NCI-H187 treated with DMSO at 0.1 percent for 48 hours (cell line): ENCODE data around the gene FLT3LG.

Experiments used
- DNase-seq: peaks from one replicate; lab custom pipeline; 2025; lab: John Stamatoyannopoulos, UW

FLT3LG gene

DNA sequence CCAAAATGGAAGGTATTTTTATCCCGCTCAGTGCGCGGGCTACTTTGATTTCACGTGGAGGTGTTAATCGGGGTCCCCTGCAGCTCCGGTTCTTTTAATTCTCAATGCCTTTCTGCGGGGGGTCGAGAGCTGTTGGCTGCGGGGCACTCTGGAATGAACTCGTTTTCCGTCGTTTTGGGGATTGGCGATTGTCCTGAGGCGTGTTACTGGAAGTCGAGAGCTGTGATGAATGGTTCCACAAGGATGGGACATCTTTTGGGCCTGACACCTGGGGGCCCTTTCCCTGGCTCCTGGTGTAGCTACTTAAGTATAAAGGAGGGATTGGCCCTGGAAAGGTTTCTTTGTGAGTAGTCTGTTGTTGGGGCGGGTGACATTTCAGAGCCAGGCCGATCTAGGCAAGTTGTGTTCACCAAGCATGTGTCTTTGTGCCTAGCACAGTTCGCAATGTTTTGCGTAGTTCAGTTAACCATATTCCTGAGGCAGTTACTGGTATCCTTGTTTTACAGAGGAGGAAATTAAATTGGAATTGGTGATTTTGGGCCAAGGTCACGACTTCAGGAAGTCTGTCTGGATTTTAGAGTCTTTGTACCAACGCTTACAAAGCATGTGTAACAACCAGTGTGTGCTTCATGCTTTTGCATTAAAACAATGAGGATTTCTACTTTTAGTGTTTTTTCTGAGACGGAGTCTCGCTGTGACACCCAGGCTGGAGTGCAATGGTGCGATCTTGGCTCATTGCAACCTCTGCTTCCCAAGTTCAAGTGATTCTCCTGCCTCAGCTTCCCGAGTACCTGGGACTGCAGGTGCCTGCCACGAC is 14.2 kb downstream of the FLT3LG start:
- DNase-seq: no peak

DNA sequence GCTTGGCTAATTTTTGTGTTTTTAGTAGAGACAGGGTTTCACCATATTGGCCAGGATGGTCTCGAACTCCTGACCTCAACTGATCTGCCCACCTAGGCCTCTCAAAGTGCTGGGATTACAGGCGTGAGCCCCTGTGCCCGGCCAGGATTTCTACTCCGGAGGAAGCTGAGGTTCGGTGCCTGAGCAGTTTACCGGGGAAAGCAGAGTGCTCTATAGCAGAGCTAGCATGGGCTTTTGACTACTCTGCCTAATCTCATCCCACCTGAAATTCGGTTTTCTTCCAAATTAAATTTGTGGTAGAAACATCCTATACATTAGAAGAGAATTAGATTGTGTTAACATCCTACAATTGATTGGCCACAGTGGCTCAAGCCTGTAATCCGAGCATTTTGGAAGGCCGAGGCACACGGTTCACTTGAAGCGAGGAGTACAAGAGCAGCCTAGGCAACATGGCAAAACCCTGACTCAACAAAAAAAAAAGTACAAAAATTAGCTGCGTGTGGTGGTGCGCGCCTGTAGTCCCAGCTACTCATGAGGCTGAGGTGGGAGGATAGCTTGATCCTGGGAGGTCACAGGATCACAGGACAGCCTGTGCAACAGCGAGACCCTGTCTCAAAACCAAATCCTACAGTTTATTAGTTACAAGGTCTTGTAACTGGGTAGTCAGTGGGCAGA is 15.0 kb downstream of the FLT3LG start:
- DNase-seq: no peak

DNA sequence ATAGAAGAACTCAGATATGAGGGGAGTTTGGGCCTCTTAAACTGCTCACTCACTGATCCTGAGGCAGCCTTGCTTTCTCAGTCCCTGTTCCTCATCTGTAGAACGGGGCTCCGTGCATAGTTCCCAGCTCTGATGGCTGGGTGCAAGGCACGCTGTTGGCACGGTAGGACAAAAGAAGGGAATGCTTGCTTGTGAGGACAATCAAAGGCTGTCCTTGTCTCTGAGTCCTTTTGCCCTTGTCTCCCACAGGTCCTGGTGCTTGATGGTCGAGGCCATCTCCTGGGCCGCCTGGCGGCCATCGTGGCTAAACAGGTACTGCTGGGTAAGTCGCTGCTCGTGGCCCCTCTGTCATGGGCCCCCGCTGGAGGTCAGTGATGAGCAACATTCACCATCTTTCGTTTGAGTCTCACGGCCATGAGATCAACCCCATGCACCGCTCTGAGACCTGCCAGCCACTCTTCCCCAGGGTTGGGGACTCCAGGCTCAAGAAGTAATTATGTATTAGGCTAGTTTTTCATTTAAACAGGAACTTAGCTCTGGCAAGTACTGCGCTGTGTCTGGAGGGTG is 15.7 kb downstream of the FLT3LG start:
- no peak for DNase-seq

DNA sequence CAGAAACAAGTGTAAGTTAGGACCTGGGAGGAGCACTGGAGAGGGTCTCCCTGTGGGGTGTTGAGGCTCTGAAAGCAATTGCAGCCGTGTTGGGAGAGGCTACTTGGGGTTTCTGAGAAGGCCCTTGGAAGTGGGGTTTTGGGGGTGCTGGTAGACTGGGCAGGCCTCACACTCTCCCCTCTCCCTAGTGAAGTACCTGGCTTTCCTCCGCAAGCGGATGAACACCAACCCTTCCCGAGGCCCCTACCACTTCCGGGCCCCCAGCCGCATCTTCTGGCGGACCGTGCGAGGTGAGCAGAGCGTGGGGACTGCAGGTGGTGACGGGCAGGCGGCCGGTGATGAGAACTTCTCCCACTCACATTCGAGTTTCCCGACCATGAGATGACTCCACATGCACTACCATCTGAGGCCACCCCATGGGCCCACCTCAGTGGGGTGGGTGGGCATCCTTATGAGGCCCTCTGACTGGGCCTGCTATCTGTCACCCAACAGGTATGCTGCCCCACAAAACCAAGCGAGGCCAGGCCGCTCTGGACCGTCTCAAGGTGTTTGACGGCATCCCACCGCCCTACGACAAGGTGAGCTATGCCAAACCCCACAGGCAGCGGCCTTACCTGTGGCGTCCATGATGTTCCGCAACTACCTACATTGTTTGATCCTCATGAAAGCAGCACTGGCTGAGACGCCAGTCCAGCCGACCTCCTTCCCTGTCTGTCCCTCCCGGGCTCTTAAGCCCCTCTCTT is 16.4 kb downstream of the FLT3LG start:
- DNase-seq: no peak

DNA sequence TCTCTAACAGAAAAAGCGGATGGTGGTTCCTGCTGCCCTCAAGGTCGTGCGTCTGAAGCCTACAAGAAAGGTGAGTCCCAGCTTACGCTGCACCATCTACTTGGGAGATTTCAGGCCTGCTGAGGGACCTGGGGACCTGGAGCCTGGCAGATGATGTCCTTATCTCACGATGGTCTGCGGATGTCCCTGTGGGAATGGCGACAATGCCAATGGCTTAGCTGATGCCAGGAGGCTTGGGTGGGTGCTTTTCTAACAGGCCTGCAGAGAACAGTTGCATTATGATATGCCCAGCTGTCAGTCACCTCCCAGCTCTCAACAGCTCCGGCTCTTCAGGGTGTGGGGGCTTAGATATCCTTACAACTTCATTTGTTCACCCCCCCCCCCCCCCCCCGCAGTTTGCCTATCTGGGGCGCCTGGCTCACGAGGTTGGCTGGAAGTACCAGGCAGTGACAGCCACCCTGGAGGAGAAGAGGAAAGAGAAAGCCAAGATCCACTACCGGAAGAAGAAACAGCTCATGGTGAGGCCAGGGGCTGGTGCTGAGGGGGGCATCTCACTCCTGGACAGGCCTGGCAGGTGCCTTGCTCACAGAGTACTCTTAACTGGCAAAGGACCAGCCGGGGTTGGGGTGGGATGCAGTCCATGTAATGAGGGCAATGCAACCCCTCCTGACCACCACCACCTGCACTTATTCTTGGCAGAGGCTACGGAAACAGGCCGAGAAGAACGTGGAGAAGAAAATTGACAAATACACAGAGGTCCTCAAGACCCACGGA is 17.2 kb downstream of the FLT3LG start:
- DNase-seq: no peak

DNA sequence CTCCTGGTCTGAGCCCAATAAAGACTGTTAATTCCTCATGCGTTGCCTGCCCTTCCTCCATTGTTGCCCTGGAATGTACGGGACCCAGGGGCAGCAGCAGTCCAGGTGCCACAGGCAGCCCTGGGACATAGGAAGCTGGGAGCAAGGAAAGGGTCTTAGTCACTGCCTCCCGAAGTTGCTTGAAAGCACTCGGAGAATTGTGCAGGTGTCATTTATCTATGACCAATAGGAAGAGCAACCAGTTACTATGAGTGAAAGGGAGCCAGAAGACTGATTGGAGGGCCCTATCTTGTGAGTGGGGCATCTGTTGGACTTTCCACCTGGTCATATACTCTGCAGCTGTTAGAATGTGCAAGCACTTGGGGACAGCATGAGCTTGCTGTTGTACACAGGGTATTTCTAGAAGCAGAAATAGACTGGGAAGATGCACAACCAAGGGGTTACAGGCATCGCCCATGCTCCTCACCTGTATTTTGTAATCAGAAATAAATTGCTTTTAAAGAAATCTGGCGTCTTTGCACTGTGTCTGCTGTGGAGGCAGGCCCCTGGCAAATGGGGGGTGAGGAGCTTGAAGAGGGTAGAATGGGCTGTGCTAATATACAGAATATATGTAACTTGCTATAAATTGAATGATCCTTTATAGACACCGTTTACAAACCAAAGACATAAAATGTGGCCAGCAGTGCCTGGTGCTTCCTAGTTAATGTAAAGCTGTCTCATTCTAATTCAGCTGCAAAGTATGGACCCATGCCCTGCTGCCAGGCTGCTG is 18.0 kb downstream of the FLT3LG start:
- no peak for DNase-seq

DNA sequence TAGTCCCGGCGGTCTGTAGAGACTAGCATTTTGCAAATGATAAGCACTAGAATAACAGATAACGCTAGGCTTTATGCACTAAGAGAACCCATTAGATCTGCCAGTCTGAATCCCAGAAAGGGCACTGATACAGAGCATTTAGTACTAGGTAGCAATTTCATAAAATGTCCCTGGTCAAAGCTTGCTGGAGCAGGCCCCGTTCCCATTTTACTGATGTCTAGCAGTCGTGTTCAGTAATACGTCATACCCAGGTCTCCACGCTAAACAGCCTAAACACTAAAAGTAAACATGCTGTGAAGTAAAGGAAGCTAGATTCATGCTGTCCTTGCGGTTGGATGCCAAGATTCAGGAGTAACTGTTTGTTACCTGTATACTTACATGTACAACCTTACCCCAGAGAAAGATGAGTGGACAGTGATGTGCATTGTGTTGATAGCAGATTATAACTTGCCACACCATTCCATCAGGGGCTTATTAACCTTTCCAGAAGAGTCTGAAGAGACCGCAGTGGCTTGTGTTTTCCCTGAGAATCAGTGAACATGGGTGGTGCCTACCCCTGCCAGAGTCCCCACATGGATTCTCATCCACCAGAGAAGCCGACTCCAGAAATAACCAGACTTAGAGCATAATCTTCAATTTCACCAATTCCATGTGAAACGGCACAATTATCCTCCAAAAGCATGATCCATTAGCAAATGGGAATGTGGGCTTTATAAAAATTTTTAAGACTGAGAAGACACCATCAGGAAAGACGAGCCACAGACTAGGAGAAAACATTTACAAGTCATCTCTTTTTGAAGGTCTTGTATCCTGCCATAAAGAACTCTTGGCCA is 18.8 kb downstream of the FLT3LG start:
- no peak for DNase-seq

DNA sequence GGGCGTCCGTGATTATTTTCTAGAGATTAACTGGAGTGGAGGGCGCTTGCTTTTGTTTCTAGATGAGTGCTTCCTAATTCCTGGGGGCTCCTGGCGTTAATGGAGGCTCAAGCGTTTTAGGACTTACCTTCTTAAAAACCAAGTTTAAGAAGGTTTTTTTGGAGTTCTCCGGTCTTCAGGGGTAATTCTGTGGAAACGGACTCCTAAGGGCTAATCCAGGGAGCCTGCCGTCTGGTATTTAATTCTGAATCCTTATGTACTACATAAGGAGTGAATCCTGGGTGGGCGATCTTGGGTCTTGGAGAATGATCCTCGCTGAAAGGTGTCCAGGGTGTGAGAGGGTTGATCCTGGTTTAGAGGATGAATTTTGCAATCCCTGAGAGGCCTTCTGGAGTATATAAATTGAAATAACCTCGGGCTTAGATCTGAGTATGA is 22.6 kb downstream of the FLT3LG start:
- no peak for DNase-seq

DNA sequence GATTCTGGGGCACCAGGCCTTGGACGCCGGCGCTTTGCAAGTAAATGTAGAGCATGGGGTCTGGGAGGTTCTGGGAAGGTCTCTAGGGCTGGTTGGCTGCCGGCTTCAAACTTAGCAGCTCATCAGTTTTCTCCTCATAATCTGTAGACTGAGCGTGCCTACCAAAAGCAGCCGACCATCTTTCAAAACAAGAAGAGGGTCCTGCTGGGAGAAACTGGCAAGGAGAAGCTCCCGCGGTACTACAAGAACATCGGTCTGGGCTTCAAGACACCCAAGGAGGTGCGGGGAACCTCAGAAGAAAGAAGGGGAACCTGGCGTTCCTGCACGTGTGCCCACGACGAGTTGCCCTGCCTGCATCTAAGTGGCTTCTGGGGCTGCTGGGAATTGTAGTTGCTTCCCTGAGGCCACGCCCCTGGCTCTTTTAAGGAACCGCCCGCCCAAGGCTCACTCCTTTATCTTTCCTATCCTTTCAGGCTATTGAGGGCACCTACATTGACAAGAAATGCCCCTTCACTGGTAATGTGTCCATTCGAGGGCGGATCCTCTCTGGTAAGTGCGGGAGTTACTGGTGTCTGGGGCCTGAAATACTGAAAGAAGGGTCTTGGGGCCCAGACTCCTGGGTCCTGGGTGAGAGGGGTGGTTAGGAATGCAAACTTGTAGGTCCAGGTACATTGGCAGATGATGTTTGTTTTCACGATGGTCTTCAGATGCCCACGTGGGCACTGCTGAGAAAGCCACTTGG is 23.2 kb downstream of the FLT3LG start:
- DNase-seq: no peak

DNA sequence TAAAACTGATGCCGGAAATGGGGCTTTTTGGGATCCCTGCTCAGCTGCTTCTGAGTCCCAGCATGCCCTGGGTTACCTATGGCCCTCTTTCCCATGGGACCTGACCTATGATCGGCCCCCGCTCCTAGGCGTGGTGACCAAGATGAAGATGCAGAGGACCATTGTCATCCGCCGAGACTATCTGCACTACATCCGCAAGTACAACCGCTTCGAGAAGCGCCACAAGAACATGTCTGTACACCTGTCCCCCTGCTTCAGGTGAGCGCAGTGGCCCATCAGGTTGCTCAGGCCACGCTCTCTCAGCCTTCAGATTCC is 23.7 kb downstream of the FLT3LG start:
- no peak for DNase-seq

DNA sequence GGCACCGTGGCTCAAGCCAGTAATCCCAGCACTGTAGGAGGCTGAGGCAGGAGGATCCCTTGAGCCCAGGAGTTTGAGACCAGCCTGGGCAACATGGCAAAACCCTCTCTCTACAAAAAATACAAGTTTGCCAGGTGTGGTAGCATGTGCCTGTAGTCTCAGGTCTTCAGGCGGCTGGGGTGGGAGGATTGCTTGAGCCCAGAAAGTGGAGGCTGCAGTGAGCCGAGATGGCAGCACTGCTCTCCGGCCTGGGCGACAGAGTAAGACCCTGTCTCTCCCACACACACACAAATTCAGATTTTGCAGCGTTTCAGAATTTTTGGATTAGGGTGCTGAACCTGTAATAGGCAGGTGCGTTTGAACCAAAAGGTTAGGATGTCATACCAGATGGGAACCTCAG is 24.5 kb downstream of the FLT3LG start:
- DNase-seq: no peak

DNA sequence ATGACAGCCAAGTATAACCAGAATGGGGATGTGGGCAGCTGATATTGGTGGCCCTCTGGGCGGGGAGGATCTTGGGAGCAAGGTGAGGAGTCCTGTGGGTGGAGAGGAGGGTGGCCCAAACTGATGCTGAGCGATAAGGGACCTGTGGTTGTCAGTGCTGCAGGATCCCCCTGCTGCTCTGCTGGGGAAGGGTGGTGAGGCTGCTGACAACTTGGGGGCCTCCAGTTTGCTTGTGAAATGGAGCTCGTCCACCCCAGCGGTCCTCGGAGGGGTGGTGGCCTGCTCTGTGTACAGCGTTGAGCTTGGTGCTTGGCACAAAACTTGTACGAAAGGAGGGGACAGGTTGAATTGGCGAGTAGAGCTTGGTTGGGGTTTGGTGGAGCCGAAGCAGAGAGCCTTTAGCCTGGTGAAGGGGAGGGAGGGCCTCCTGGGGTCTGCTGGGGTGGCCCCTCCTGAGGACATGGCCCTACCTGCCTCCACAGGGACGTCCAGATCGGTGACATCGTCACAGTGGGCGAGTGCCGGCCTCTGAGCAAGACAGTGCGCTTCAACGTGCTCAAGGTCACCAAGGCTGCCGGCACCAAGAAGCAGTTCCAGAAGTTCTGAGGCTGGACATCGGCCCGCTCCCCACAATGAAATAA is 25.1 kb downstream of the FLT3LG start:
- DNase-seq: no peak

DNA sequence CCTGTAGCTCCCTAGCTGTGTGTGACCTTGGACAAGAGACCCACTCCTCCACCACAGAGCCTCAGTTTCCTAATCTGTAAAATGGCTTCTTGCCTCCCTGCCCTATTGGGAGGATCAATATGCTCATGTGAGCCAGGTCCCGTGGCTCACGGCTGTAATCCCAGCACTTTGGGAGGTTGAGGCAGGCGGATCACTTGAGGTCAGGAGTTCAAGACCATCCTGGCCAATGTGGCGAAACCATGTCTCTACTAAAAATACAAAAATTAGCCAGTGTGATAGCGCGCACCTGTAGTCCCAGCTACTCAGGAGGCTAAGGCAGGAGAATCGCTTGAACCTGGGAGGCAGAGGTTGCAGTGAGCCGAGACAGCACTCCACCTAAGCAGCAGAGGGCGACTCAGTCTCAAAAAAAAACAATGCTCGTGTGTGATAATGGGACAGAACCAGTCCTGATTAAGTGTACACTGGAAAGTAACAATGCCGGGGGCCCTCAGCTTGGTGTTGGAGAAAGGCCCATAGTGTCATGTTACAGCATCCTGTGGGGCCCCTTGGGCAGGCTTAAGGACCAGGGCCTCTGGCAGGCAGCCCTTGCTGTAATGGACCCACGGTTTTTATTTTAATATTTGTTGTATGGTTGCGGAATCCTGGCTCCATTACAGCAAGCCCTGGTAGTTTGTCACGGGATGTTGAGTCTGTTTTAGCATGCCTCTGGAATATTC is 29.0 kb downstream of the FLT3LG start:
- DNase-seq: peak; percentile 53

DNA sequence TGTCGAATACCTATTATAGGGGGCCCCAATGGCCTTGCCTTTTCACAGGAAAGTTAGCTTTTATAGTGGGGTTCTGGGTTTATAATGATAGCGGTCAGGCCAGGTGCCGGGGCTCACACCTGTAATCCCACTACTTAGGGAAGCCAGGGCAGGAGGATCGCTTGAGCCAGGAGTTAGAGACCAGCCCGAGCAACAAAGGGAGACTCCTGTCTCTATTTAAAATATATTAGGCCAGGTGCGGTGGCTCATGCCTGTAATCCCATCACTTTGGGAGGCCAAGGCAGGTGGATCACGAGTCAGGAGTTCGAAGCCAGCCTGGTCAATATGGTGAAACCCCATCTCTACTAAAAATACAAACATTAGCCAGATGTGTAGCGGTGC is 29.6 kb downstream of the FLT3LG start:
- DNase-seq: no peak

DNA sequence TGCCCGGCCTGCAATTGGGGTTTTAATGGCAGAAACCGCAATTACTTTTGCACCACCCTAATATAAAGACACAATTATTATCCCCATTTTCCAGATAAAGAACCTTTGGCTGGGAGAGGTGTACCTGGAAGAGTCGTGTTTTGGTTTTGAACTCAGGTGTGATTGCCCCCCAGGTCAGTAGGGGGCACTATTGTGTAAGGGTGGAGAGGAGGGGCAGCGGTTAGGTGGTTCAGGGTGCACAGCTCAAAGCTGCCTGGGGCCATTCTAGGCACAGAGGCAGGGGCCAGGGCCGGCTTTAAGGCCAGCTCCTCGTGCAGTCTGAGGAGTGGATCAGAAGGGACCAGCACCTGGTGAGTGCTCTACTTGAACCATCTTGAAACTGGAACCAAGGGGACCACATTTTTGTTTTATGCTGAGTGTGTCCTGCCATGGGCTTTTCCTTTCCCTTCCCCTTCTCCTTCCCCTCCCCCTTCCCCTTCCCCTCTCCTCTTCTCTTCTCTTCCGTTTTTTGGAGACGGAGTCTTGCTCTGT is 32.6 kb downstream of the FLT3LG start:
- DNase-seq: no peak

DNA sequence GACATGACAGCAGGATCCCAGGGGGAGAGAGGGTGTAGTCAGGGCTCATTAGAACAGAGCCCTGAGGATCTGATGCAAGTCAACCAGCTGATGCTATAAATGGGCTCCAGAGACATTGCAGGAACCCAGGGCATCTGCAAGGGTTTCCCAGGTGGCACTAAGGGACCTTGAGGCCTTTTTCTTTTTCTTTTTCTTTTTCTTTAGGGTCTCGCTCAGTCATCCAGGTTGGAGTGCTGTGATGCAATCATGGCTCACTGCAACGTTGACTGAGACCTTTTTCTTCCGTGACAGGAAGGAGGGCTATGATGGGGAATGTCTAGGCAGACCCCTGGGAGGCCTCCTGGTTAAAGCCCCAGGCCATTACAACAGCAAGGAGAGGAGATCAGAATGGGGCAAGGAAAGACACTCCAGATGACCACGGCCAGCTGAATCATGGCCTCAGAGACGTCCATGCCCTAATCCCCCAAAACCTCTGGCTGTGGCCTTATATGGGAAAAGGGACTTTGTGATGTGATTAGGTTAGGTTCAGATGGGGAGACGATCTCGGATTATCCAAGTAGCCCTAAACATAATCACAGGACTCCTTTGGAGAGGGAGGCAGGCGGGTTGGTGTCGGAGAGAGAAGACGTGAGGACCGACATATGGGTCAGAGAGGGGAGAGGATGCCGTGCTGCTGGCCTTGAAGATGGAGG is 33.9 kb downstream of the FLT3LG start:
- no peak for DNase-seq

DNA sequence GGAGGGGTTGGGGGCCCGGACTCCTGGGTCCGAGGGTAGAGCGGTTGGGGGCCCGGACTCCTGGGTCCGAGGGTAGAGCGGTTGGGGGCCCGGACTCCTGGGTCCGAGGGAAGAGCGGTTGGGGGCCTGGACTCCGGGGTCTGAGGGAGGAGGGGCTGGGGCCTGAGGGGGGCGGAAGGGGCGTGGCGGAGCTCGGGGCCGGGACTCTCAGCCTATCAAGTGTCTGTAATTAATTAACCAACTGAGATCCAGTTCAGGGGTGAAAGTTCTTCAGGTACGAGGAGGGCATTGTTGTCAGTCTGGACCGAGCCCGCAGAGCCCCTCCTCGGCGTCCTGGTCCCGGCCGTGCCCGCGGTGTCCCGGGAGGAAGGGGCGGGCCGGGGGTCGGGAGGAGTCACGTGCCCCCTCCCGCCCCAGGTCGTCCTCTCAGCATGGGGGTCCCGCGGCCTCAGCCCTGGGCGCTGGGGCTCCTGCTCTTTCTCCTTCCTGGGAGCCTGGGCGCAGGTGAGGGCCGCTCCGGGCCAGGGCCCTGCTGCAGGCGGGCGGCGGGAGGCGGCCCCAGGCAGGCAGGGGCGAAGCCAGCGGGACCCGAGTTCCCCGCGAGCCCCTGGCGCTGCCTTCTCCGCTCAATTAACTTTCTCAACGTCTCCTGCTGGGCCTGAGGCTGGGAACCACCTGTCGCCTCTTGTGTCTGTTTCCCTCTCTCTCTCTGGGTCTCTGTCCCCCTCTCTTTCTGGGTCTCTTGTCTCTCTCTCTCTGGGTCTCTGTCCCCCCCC is 39.1 kb downstream of the FLT3LG start:
- DNase-seq: no peak
